OCI-LY7 (cell line): ENCODE results near the gene DST.

Experiments
- CTCF ChIP-seq: fragments of 200-600 bp; sonication (generic); conservative IDR thresholded peaks from 2 replicates; pipeline ENCODE4 v1.5.1; 2014; ENCODE audit warnings: mild to moderate bottlenecking, antibody characterized with exemption, low read length, moderate library complexity, mixed read lengths
- EZH2phosphoT487 ChIP-seq: fragments of 200-600 bp; sonication (generic); IDR thresholded peaks from 2 replicates; pipeline ENCODE4 v1.6.1; 2018; ENCODE audit warnings: low read depth, borderline replicate concordance, mild to moderate bottlenecking, mixed run types, antibody characterized with exemption, low read length, moderate library complexity, mixed read lengths

- TF ChIP-seq EZH2phosphoT487 (no peak), CTCF (no peak)
Observed at GRCh38 chr6:56437171-56437900, 205.4 kb downstream of the DST start.
